ENCODE data around the gene KLF5. TPM values are rescaled to one million over a fixed set of nuclear protein-coding genes. Genes with fewer than 3 reads are reported as not detected.

The KLF5 gene
- total RNA-seq, 1 experiment from 2014 or later = 7.2 TPM

DNA sequence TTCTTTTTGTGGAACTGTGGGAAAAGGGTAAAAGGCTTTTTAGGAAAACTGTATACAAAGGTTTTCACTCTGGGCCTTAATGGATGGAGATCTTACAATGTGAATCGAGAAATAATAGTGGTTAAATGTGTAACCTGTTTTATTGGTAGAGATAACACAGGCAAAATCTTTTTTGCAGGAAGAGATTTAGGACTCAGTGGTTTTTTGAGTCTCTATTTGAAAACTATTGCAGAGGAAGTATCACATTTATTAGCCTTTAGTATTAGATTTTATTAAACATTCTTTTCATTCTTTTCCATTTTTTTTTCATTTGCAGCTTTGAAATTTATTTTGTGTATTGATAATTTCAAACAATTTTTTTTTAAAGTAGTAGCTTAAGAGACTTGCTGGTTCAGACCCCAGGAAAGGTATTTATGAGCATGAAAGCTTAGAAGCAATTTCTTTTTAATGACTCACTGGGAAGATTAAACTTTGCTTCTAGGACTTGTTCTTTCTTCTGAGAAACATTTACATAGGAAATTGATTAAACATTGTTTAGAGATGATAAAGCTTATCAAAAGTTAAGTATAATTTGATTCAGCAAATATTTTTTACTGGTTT, 10.5 kb downstream of the KLF5 start:
- Histone ChIP-seq H3K9me3 (ENCODE audit: low read depth, low read length, poor library complexity, severe bottlenecking) (no peaks in the 10 kb centered on the region), H3K36me3 (ENCODE audit: insufficient read depth, low read length, poor library complexity, severe bottlenecking) (no peaks in the 10 kb centered on the region), H3K4me1 (ENCODE audit: insufficient read depth, low read length, poor library complexity, severe bottlenecking) (peaks cover 21% of the 10 kb centered on the region), H3K27me3 (replicated peaks; ENCODE audit: insufficient read depth, low read depth, low read length, poor library complexity) (no peaks in the 10 kb centered on the region), H3K4me3 (ENCODE audit: low read depth, low read length, poor library complexity, severe bottlenecking) (no peak overlapping the region), H3K27ac (ENCODE audit: low read depth, low read length, poor library complexity, severe bottlenecking) (no peak overlapping the region)
- POLR2A ChIA-PET (ENCODE audit: low non-redundant PET) = interaction anchor here (0.7 kb wide), 1 partner anchor 11 kb away, joined by 3 read pairs; no protein-coding TSS in a partner anchor
- no peak for DNase-seq (ENCODE audit: low spot score)
- TF ChIP-seq EZH2 (IDR thresholded peaks at IDR 0.05; ENCODE audit: borderline replicate concordance, low read depth, low read length, poor library complexity, severe bottlenecking) = no peak
- TF ChIP-seq, protein P1, sequence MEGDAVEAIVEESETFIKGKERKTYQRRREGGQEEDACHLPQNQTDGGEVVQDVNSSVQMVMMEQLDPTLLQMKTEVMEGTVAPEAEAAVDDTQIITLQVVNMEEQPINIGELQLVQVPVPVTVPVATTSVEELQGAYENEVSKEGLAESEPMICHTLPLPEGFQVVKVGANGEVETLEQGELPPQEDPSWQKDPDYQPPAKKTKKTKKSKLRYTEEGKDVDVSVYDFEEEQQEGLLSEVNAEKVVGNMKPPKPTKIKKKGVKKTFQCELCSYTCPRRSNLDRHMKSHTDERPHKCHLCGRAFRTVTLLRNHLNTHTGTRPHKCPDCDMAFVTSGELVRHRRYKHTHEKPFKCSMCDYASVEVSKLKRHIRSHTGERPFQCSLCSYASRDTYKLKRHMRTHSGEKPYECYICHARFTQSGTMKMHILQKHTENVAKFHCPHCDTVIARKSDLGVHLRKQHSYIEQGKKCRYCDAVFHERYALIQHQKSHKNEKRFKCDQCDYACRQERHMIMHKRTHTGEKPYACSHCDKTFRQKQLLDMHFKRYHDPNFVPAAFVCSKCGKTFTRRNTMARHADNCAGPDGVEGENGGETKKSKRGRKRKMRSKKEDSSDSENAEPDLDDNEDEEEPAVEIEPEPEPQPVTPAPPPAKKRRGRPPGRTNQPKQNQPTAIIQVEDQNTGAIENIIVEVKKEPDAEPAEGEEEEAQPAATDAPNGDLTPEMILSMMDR (conservative IDR thresholded peaks at IDR 0.05; ENCODE audit: low read depth, low read length) = no peak
- CTCF ChIA-PET = no interaction called here
- intact Hi-C loops (cut with micrococcal nuclease; ENCODE audit: unreplicated experiment) = loop anchor here (10.0 kb wide), 1 partner anchor 265 kb away; no protein-coding TSS in a partner anchor
- no TSS peak for BruUV-seq (replicated peaks)

DNA sequence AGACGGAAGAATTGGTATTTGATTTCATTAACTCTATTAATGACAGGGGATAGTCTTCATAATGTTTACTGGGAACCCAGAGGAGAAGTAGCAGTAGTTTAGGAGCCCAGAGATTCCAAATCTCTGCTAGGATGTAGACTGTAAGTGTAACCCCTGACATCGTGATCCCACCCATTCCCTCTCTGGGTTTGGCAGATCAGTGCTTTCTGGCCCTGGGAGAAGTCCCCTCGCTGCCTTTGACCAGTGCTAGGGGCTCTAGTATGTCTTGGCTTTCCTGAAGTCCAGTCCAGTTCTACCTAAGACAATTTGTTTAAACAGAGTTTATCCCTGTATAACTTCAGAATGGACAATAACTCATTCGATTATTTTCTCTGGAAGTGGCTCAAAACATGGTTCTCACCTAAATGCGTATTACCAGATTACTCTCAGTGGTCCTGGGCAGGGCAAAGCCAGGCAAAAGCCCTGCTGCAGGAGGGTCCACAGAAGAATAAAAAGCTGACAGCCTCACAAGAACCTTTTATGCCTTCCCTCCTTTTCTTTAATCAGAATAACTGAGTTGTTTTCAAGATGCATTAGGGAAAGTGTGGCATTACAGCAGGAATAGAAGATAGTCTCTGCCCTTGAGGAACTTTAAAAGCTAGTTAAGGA, 11.8 kb downstream of the KLF5 start:
- H3K27ac ChIP-seq (ENCODE audit: low read depth, low read length, poor library complexity, severe bottlenecking) = no peak overlapping the region
- no peak overlapping the region for H3K4me3 ChIP-seq (ENCODE audit: low read depth, low read length, poor library complexity, severe bottlenecking)
- no peaks in the 10 kb centered on the region for H3K27me3 ChIP-seq (replicated peaks; ENCODE audit: insufficient read depth, low read depth, low read length, poor library complexity)
- DNase-seq (ENCODE audit: low spot score) = no peak
- TF ChIP-seq, protein P1 (conservative IDR thresholded peaks at IDR 0.05; ENCODE audit: low read depth, low read length) = no peak
- no peak for TF ChIP-seq EZH2 (IDR thresholded peaks at IDR 0.05; ENCODE audit: borderline replicate concordance, low read depth, low read length, poor library complexity, severe bottlenecking)
- no peaks in the 10 kb centered on the region for H3K9me3 ChIP-seq (ENCODE audit: low read depth, low read length, poor library complexity, severe bottlenecking)
- ChIA-PET CTCF (no interaction called here), POLR2A (ENCODE audit: low non-redundant PET) (no interaction called here)
- intact Hi-C loops (cut with micrococcal nuclease; ENCODE audit: unreplicated experiment) = no loop called here
- H3K4me1 ChIP-seq (ENCODE audit: insufficient read depth, low read length, poor library complexity, severe bottlenecking) = peaks cover 33% of the 10 kb centered on the region
- no peaks in the 10 kb centered on the region for H3K36me3 ChIP-seq (ENCODE audit: insufficient read depth, low read length, poor library complexity, severe bottlenecking)
- no TSS peak for BruUV-seq (replicated peaks)

DNA sequence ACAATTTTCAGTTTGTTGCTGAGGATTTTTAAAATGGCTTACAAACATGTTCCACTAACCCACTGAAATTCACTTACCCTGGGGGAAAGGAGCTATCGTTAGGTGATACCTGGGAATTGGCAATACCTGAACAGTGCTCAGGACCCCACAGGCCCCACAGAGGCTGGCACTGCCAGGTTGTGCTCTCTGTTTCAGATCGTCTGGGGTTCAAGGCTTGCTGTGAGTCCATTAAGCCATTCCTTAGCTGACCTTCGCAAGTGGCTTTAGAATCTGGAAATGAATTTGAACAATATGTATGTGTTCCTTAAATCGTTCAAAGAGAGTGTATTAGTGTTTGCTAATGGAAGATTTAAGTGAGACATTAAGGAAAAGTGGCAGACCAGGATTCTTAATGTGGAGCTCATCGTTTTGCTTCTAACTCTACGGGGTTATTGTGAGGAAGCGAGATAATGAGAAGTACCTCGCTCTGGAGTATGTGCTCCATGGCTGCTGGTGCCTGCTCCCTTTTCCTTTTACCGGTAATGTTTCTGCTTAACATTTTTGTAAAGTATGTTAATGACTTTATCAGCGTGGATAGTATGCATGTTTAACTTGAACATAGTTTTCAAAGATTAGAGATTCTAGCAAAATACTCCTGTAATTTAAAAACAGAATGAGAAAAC, 13.6 kb downstream of the KLF5 start:
- Histone ChIP-seq H3K27ac (ENCODE audit: low read depth, low read length, poor library complexity, severe bottlenecking) (peak overlapping the region; percentile 38), H3K27me3 (replicated peaks; ENCODE audit: insufficient read depth, low read depth, low read length, poor library complexity) (no peaks in the 10 kb centered on the region), H3K36me3 (ENCODE audit: insufficient read depth, low read length, poor library complexity, severe bottlenecking) (no peaks in the 10 kb centered on the region), H3K4me1 (ENCODE audit: insufficient read depth, low read length, poor library complexity, severe bottlenecking) (peaks cover 42% of the 10 kb centered on the region), H3K4me3 (ENCODE audit: low read depth, low read length, poor library complexity, severe bottlenecking) (no peak overlapping the region), H3K9me3 (ENCODE audit: low read depth, low read length, poor library complexity, severe bottlenecking) (no peaks in the 10 kb centered on the region)
- no TSS peak for BruUV-seq (replicated peaks)
- POLR2A ChIA-PET (ENCODE audit: low non-redundant PET) = interaction anchor here (0.8 kb wide), 1 partner anchor 47 kb away, joined by 3 read pairs; no protein-coding TSS in a partner anchor
- no peak for DNase-seq (ENCODE audit: low spot score)
- CTCF ChIA-PET = no interaction called here
- intact Hi-C loops (cut with micrococcal nuclease; ENCODE audit: unreplicated experiment) = no loop called here
- no peak for TF ChIP-seq EZH2 (IDR thresholded peaks at IDR 0.05; ENCODE audit: borderline replicate concordance, low read depth, low read length, poor library complexity, severe bottlenecking)
- TF ChIP-seq, protein P1 (conservative IDR thresholded peaks at IDR 0.05; ENCODE audit: low read depth, low read length) = no peak
